Panc1 (cell line): ENCODE results near the gene WIPF2. TPM values are rescaled to one million over a fixed set of nuclear protein-coding genes. Genes with fewer than 3 reads are reported as not detected.

Experiments used
- ATAC-seq: fragments of 200-7000 bp; cut with Tn5 transposase; 2 replicates; pipeline ENCODE4 v1.9.1; 2020; ENCODE audit warnings: mild to moderate bottlenecking, moderate library complexity
- BruUV-seq: library from RNA; stranded (reverse); fragments of 400-500 nt; replicated peaks from 2 replicates; lab custom pipeline; 2021; lab: Mats Ljungman, UMichigan
- CTCF ChIA-PET: fragments of 300-600 bp; sonication (Branson Sonifier 250); formaldehyde crosslinking; loops from one replicate; lab custom pipeline; 2022; ENCODE audit warnings: antibody characterized with exemption; lab: Charles Lee
- POLR2A ChIA-PET: fragments of 300-600 bp; sonication (Branson Sonifier 250); formaldehyde crosslinking; loops from one replicate; lab custom pipeline; 2022; ENCODE audit warnings: antibody characterized with exemption; lab: Charles Lee
- DNase-seq: peaks from one replicate; pipeline ENCODE4 v3.0.0-alpha.2; 2010; ENCODE audit warnings: low read depth, low spot score
- H3K27ac ChIP-seq: 2 replicates; pipeline ENCODE4 v1.5.1; 2011; ENCODE audit warnings: mild to moderate bottlenecking, low read length, inconsistent platforms
- H3K27me3 ChIP-seq: fragments of 200-500 bp; sonication (Bioruptor generic); 2 replicates; pipeline ENCODE4 v1.6.0; 2014; ENCODE audit warnings: low read length, inconsistent platforms; ENCODE audit not compliant: control insufficient read depth, insufficient read depth
- H3K36me3 ChIP-seq: fragments of 200-500 bp; sonication (Bioruptor generic); 2 replicates; pipeline ENCODE4 v1.5.1; 2014; ENCODE audit warnings: inconsistent platforms, mild to moderate bottlenecking, low read length, moderate library complexity; ENCODE audit not compliant: control insufficient read depth, insufficient read depth
- H3K4me1 ChIP-seq: 2 replicates; pipeline ENCODE4 v1.5.1; 2011; ENCODE audit warnings: inconsistent platforms, mild to moderate bottlenecking, low read length, moderate library complexity; ENCODE audit not compliant: control insufficient read depth, insufficient read depth
- H3K4me3 ChIP-seq, 2 experiments: 2 replicates each; pipeline ENCODE4 v1.5.1; 2011 to 2012; ENCODE audit warnings: low read depth in 2 of 2, low read length in 2 of 2, mild to moderate bottlenecking in 2 of 2, inconsistent platforms in 1 of 2, moderate library complexity in 1 of 2
- H3K9me3 ChIP-seq: fragments of 200-500 bp; sonication (Bioruptor generic); 2 replicates; pipeline ENCODE4 v1.5.1; 2014; ENCODE audit warnings: low read depth, mild to moderate bottlenecking, inconsistent platforms, low read length, moderate library complexity; ENCODE audit not compliant: control insufficient read depth, insufficient read depth
- CTCF ChIP-seq: fragments of 450-650 bp; IDR thresholded peaks from 2 replicates; pipeline ENCODE4 v1.5.1; 2017; ENCODE audit warnings: mild to moderate bottlenecking
- POLR2AphosphoS5 ChIP-seq: IDR thresholded peaks from 2 replicates; pipeline ENCODE4 v1.6.1; 2012; ENCODE audit warnings: mild to moderate bottlenecking, low read depth, low read length, moderate library complexity
- SIN3A ChIP-seq: IDR thresholded peaks from 2 replicates; pipeline ENCODE4 v1.6.1; 2012; ENCODE audit warnings: low read depth, mild to moderate bottlenecking, low read length, moderate library complexity, borderline replicate concordance; ENCODE audit not compliant: insufficient read depth
- TCF7L2 ChIP-seq: IDR thresholded peaks from 2 replicates; pipeline ENCODE4 v1.6.1; 2011; ENCODE audit warnings: mild to moderate bottlenecking, low read depth, low read length, inconsistent platforms
- in situ Hi-C: cut with HindIII; loops from 2 replicates; pipeline ENCODE4 v1.10.0; 2016; ENCODE audit warnings: low sequenced_read_pairs, low pct_unique_long_range_greater_than_20kb
- intact Hi-C: fragments of 100-400 bp; cut with micrococcal nuclease; formaldehyde crosslinking; loops from one replicate; pipeline ENCODE4 v1.10.0; 2022; ENCODE audit not compliant: unreplicated experiment
- total RNA-seq: library from RNA; stranded (reverse); gene quantifications from one replicate; pipeline ENCODE4 v1.2.1, GENCODE V29; 2021; ENCODE audit not compliant: unreplicated experiment
- TF ChIP-seq, protein P1 (sequence below), 2 experiments: IDR thresholded peaks; 2 replicates each; pipeline ENCODE4 v1.6.1; 2011 to 2012; ENCODE audit warnings: low read depth in 2 of 2, control low read depth in 1 of 2, low read length in 1 of 2, mild to moderate bottlenecking in 1 of 2, moderate library complexity in 1 of 2; ENCODE audit not compliant: insufficient read depth in 1 of 2

The WIPF2 gene
- total RNA-seq, 1 experiment from 2014 or later: 45.9 TPM

GRCh38 chr17:40259505-40259904, 40.4 kb downstream of the WIPF2 start:
- ChIA-PET POLR2A (interaction anchor here (0.7 kb wide), 2 partner anchors 148 to 200 kb away, joined by 3 to 20 read pairs; no protein-coding TSS in a partner anchor), CTCF (no interaction called here)
- no peaks in the 10 kb centered on the region for H3K4me1 ChIP-seq
- in situ Hi-C loops (no loop called here), intact Hi-C loops (no loop called here)
- ATAC-seq (no peak), DNase-seq (no peak)
- H3K27ac ChIP-seq: no peak overlapping the region
- TF ChIP-seq, protein P1, sequence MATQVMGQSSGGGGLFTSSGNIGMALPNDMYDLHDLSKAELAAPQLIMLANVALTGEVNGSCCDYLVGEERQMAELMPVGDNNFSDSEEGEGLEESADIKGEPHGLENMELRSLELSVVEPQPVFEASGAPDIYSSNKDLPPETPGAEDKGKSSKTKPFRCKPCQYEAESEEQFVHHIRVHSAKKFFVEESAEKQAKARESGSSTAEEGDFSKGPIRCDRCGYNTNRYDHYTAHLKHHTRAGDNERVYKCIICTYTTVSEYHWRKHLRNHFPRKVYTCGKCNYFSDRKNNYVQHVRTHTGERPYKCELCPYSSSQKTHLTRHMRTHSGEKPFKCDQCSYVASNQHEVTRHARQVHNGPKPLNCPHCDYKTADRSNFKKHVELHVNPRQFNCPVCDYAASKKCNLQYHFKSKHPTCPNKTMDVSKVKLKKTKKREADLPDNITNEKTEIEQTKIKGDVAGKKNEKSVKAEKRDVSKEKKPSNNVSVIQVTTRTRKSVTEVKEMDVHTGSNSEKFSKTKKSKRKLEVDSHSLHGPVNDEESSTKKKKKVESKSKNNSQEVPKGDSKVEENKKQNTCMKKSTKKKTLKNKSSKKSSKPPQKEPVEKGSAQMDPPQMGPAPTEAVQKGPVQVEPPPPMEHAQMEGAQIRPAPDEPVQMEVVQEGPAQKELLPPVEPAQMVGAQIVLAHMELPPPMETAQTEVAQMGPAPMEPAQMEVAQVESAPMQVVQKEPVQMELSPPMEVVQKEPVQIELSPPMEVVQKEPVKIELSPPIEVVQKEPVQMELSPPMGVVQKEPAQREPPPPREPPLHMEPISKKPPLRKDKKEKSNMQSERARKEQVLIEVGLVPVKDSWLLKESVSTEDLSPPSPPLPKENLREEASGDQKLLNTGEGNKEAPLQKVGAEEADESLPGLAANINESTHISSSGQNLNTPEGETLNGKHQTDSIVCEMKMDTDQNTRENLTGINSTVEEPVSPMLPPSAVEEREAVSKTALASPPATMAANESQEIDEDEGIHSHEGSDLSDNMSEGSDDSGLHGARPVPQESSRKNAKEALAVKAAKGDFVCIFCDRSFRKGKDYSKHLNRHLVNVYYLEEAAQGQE (IDR thresholded peaks at IDR 0.05; ENCODE audit: insufficient read depth in 1 of 2, low read depth in 2 of 2, low read length in 1 of 2): no peak
- TF ChIP-seq TCF7L2 (no peak), SIN3A (no peak), POLR2AphosphoS5 (no peak), CTCF (no peak)
- no peaks in the 10 kb centered on the region for H3K36me3 ChIP-seq
- no TSS peak for BruUV-seq
- no peak overlapping the region for H3K4me3 ChIP-seq
- no peaks in the 10 kb centered on the region for H3K9me3 ChIP-seq
- no peaks in the 10 kb centered on the region for H3K27me3 ChIP-seq

DNA sequence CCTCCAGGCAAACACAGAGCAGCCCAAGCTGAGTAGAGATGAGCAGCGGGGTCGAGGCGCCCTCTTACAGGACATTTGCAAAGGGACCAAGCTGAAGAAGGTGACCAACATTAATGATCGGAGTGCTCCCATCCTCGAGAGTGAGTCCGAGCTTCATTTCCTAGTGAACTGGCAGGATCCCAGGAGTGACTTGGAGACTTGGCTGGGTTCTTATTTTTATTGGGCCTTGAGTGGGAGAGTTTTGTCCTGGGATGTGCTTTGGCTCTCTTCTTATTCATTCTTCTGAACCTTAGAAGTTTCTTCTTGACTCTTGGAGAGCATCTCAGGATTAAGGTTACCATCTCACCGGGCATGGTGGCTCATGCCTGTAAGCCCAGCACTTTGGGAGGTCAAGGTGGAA, 41.4 kb downstream of the WIPF2 start:
- in situ Hi-C loops: no loop called here
- no peak for ATAC-seq
- Histone ChIP-seq H3K9me3 (no peaks in the 10 kb centered on the region), H3K27me3 (no peaks in the 10 kb centered on the region), H3K27ac (no peak overlapping the region), H3K36me3 (no peaks in the 10 kb centered on the region), H3K4me3 (no peak overlapping the region), H3K4me1 (no peaks in the 10 kb centered on the region)
- ChIA-PET CTCF (no interaction called here), POLR2A (no interaction called here)
- BruUV-seq: no TSS peak
- no peak for TF ChIP-seq CTCF
- TF ChIP-seq, protein P1 (IDR thresholded peaks at IDR 0.05; ENCODE audit: insufficient read depth in 1 of 2, low read depth in 2 of 2, low read length in 1 of 2): no peak
- intact Hi-C loops: no loop called here
- no peak for DNase-seq
